Activated T-cell treated with anti-CD3 and anti-CD28 coated beads, Interleukin-2, amount 50 U/mL, for 72 hours (primary cell): ENCODE data around the gene NFASC. TPM values are rescaled to one million over a fixed set of nuclear protein-coding genes. Genes with fewer than 3 reads are reported as not detected.
A peak's percentile ranks its signal among the peaks of the same experiment; 100 is the strongest.

ENCODE experiments used
- ATAC-seq, 2 donors: fragments of 150-1000 bp; cut with Tn5 transposase; replicated peaks in 1 of 2; 2 replicates each; pipeline ENCODE4 v1.10.0; 2021; ENCODE audit warnings: moderate library complexity in 2 of 2, mild to moderate bottlenecking in 1 of 2
- DNase-seq, 2 donors: peaks; one replicate each; pipeline ENCODE4 v3.0.0; 2021 to 2022; ENCODE audit warnings: mixed read lengths in 1 of 2
- H3K27ac Mint-ChIP-seq: one replicate; pipeline ENCODE4 v1.8.0; 2022; ENCODE audit warnings: mild to moderate bottlenecking, moderate library complexity, mixed read lengths
- H3K27me3 Mint-ChIP-seq: one replicate; pipeline ENCODE4 v1.8.0; 2022; ENCODE audit warnings: low read depth, mixed read lengths
- H3K36me3 Mint-ChIP-seq, 2 donors: one replicate each; pipeline ENCODE4 v1.8.0; 2022; ENCODE audit warnings: mixed read lengths in 2 of 2, mild to moderate bottlenecking in 1 of 2; ENCODE audit not compliant: insufficient read depth in 2 of 2
- H3K4me1 Mint-ChIP-seq: one replicate; pipeline ENCODE4 v1.8.0; 2022; ENCODE audit warnings: low read depth, mixed read lengths
- H3K4me3 Mint-ChIP-seq, 2 donors: one replicate each; pipeline ENCODE4 v1.8.0; 2022; ENCODE audit warnings: mild to moderate bottlenecking in 2 of 2, mixed read lengths in 2 of 2, moderate library complexity in 2 of 2
- H3K9me3 Mint-ChIP-seq, 2 donors: one replicate each; pipeline ENCODE4 v1.8.0; 2022; ENCODE audit warnings: mixed read lengths in 2 of 2
- total RNA-seq, 2 donors: library from RNA; stranded (reverse); gene quantifications; one replicate each; pipeline ENCODE4 v1.2.3, GENCODE V29; 2022

The NFASC gene
- total RNA-seq, 2 donors from 2014 or later, result 0.23 to 0.38 TPM

DNA sequence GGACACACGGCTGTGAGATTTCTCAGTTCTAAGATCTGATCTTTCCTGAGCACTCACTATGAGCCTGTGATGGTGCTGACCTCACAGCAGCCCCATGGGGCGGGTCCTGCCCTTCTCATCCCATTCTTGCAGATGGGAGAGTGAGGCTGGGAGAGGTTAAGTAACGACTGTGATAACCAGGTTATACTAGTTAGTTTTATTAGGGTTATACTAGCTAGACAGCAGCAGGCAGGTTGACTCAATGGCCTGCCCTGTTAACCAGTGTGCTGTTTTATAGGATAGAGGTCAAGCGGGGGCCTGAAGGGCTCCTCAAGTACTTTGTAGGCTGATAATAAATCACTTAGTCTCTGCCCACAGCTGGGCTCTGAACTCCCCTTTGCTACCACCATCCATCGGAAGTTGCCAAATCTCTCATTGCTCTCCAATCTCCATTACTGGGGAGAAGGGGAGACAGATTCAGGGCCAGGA lies 177.1 kb downstream of the NFASC start:
- H3K4me3 Mint-ChIP-seq, result no peak overlapping the region
- no peaks in the 10 kb centered on the region for H3K4me1 Mint-ChIP-seq
- H3K27me3 Mint-ChIP-seq, result peaks cover 22% of the 10 kb centered on the region
- no peak overlapping the region for H3K27ac Mint-ChIP-seq
- no peaks in the 10 kb centered on the region for H3K36me3 Mint-ChIP-seq
- ATAC-seq, result no peak
- H3K9me3 Mint-ChIP-seq, result no peaks in the 10 kb centered on the region
- DNase-seq, result no peak

DNA sequence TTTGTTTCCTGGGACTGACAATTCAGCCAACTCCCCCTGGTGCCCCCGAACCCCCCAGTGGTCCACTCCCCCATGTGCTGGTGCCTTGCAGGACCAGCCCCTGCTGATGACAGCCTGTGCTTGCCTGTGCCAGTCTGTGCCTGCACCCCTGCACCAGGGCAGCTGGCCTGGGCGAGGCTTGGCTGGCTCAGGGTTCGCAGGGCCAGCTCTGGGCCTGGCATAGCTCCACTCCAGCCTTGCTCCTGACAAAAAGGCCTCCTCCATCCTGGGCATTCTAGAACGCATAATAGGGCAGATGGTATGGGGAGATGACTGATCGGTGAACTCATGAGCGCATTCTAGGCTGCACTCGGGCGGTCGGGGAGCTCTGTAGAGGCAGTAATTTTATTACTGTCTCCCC lies 177.7 kb downstream of the NFASC start:
- Mint-ChIP-seq H3K4me1 (no peaks in the 10 kb centered on the region), H3K9me3 (no peaks in the 10 kb centered on the region), H3K4me3 (no peak overlapping the region), H3K36me3 (no peaks in the 10 kb centered on the region), H3K27ac (no peak overlapping the region), H3K27me3 (peaks cover 22% of the 10 kb centered on the region)
- ATAC-seq, result no peak
- DNase-seq, result no peak

DNA sequence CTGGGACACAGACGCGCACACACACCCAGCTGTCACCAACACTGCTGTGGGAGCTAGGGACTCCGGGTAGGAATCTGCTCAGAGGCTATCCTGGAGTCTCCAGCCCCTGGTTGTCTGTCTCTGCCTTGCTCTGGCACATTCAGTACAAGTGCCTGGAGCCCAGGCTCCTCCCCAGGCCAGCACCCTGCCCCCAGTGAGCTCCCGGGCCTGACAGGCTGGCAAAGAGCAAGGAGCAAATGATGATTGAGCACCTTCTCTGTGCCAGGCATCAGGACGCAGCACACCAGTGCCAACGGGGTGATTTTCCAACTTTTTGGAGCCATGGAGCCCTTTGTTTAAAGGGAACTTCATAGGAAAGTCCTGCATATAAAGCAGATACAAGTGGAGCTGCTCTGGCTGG lies 178.8 kb downstream of the NFASC start:
- ATAC-seq, result no peak
- no peak for DNase-seq
- no peak overlapping the region for H3K27ac Mint-ChIP-seq
- no peak overlapping the region for H3K4me3 Mint-ChIP-seq
- H3K4me1 Mint-ChIP-seq, result no peaks in the 10 kb centered on the region
- H3K27me3 Mint-ChIP-seq, result peaks cover 14% of the 10 kb centered on the region
- no peaks in the 10 kb centered on the region for H3K9me3 Mint-ChIP-seq
- H3K36me3 Mint-ChIP-seq, result no peaks in the 10 kb centered on the region

DNA sequence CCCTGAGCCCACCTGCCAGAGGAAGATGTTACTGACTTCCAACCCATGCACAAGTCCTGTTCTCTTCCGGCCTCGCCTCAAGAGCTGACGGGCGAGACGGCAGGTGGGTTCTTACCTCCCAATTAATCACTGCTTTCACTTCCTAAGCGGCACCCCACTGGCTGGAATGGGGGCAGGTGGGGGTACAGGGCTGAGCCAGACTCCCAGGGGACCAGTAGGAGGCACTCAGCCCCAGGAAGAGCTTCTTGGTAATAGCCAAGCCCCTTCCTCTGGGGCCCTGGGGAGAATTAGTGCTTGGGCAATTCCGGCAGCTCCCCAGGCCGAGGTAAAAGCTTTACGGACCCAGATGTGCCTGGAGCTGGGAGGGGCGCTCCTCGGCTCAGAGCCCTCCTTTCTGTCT lies 182.0 kb downstream of the NFASC start:
- ATAC-seq (no peak), DNase-seq (no peak)
- no peak overlapping the region for H3K27ac Mint-ChIP-seq
- no peaks in the 10 kb centered on the region for H3K27me3 Mint-ChIP-seq
- H3K4me1 Mint-ChIP-seq, result no peaks in the 10 kb centered on the region
- H3K9me3 Mint-ChIP-seq, result no peaks in the 10 kb centered on the region
- H3K36me3 Mint-ChIP-seq, result no peaks in the 10 kb centered on the region
- H3K4me3 Mint-ChIP-seq, result no peak overlapping the region

DNA sequence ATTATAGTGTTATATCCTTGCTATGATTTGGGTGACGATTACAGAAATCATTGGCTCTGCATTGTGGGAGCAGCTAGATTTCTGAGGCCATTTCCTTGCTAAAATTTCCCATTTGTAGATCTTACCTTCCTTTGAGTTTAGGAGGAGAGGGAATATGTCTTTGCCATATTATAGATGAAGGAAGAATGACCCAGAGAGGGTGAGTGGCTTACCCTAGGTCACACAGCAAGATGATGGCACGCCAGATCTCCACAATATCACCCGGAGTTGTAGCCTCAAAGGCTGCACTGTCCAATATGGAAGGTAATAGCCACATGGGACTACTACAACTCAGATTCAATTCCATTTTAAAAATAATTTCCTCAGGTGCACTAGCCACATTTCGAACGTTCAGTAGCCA lies 182.6 kb downstream of the NFASC start:
- no peak for ATAC-seq
- DNase-seq, result no peak
- Mint-ChIP-seq H3K9me3 (no peaks in the 10 kb centered on the region), H3K4me1 (no peaks in the 10 kb centered on the region), H3K36me3 (no peaks in the 10 kb centered on the region), H3K27ac (no peak overlapping the region), H3K27me3 (no peaks in the 10 kb centered on the region), H3K4me3 (no peak overlapping the region)

DNA sequence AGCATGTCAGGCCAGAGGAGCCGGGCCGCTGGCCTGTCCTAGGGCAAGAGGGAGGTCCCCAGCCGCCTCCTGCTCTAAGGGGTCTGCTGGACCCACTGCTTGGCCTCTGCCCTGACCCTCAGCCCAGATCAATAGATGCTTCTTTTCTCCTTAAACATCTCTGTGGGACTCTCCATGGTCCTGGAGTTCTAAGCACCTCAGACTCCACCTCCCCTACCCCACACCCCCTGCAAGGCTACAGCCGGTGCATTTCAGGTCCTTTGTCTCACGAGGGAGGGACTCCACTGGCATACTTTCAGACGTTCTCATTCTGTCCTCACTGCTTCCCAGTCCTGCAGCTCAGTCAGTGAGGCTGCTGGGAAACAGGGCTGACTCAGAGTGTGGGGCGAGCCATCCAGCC lies 183.4 kb downstream of the NFASC start:
- Mint-ChIP-seq H3K36me3 (no peaks in the 10 kb centered on the region), H3K9me3 (no peaks in the 10 kb centered on the region), H3K27me3 (no peaks in the 10 kb centered on the region), H3K4me3 (no peak overlapping the region), H3K27ac (no peak overlapping the region), H3K4me1 (no peaks in the 10 kb centered on the region)
- DNase-seq (no peak), ATAC-seq (no peak)

DNA sequence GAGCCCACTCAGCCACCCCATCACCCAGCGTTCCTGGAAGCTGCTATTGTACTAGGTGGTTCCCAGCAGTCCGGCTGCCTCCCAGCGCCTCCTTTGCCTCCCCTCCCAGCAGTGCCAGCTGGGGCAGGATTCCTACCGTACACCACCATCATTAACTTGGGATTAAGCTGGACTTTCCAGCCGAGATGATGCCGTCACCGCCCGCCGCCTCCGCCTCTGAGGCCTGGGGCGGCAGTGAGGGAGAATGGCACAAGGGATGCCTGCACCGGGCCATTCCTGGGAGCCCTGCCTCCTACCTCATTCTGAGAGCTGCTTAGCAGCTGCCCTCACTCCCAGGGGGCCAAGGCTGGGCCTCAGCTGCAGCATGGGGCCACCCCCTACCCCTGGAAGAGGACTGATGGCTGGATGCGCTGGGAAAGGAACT lies 185.5 kb downstream of the NFASC start:
- Mint-ChIP-seq H3K27me3 (no peaks in the 10 kb centered on the region), H3K4me1 (no peaks in the 10 kb centered on the region), H3K27ac (no peak overlapping the region), H3K36me3 (no peaks in the 10 kb centered on the region), H3K4me3 (no peak overlapping the region), H3K9me3 (no peaks in the 10 kb centered on the region)
- ATAC-seq, result no peak
- no peak for DNase-seq

DNA sequence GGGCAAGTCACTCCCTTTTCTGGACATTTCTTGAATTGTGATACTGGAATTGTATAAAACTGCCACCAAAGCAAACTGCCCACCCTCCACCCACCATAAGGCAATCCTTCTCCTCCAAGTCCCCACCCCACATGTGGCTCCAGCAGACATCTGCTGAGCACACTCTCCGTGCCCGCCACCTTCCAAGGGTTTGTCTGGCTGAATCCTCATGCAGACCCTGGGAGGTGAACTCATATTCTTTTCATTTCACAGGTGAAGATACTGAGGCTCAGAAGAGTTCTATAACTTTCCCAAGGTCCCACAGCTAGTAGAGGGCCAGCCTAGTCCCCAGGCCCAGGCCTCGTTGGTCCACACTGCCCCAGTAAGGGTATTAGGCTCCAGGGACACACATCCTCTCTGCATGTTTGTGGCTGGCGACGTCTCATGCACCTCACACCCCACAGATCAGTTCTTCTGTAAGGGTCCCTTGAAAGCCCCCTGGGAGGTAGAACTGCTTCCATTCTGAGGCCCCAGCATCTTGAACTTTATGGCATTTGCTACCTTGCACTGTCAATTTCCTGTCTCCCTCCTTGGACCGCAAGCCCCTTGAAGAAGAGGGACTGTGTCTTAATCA lies 186.4 kb downstream of the NFASC start:
- Mint-ChIP-seq H3K4me1 (no peaks in the 10 kb centered on the region), H3K27me3 (no peaks in the 10 kb centered on the region), H3K4me3 (no peak overlapping the region), H3K36me3 (no peaks in the 10 kb centered on the region), H3K9me3 (no peaks in the 10 kb centered on the region), H3K27ac (no peak overlapping the region)
- no peak for DNase-seq
- no peak for ATAC-seq

DNA sequence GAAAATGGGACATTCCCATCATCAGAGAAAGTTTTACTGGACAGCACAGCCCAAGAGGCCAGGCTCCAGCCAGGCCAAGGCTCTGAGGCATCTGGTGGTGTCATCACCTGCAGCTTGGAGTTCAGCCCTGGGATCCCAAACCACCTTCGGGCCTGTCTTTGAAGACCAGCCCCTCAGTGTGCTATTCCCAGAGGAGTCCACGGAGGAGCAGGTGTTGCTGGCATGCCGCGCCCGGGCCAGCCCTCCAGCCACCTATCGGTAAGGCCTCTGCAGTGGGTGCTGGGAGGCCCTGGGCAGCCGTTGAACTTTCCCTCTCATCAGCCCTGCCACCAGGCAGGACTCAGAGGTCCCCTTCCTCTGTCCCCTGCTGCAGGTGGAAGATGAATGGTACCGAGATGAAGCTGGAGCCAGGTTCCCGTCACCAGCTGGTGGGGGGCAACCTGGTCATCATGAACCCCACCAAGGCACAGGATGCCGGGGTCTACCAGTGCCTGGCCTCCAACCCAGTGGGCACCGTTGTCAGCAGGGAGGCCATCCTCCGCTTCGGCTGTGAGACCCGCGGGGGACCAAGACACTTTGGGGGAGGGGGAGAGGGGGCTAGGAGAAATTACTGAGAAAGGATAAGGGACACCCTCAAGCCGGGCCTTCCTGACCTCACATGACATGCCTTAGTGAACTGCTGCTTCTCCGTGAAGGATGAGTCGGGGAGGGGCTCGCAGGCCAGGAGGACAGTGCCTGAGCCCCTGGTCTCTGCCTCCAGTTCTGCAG lies 187.3 kb downstream of the NFASC start:
- no peaks in the 10 kb centered on the region for H3K36me3 Mint-ChIP-seq
- H3K27me3 Mint-ChIP-seq, result no peaks in the 10 kb centered on the region
- ATAC-seq (no peak), DNase-seq (no peak)
- H3K4me3 Mint-ChIP-seq, result no peak overlapping the region
- no peak overlapping the region for H3K27ac Mint-ChIP-seq
- no peaks in the 10 kb centered on the region for H3K9me3 Mint-ChIP-seq
- no peaks in the 10 kb centered on the region for H3K4me1 Mint-ChIP-seq

DNA sequence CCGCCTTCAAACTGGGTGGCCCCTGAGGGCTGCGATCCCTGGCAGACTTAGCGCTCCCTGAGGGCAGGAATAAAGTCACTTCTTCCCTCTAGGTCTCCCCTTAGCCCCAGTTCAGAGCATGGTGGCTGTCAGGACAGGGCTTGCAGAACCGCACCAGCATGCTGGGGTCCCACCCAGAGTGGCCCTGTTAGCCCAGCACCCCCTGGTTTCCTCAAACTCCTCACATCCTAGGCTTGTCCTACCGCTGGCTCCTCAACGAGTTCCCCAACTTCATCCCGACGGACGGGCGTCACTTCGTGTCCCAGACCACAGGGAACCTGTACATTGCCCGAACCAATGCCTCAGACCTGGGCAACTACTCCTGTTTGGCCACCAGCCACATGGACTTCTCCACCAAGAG lies 188.2 kb downstream of the NFASC start:
- H3K9me3 Mint-ChIP-seq, result no peaks in the 10 kb centered on the region
- H3K4me3 Mint-ChIP-seq, result no peak overlapping the region
- H3K27me3 Mint-ChIP-seq, result no peaks in the 10 kb centered on the region
- H3K27ac Mint-ChIP-seq, result no peak overlapping the region
- DNase-seq, result no peak
- no peak for ATAC-seq
- H3K4me1 Mint-ChIP-seq, result no peaks in the 10 kb centered on the region
- no peaks in the 10 kb centered on the region for H3K36me3 Mint-ChIP-seq

DNA sequence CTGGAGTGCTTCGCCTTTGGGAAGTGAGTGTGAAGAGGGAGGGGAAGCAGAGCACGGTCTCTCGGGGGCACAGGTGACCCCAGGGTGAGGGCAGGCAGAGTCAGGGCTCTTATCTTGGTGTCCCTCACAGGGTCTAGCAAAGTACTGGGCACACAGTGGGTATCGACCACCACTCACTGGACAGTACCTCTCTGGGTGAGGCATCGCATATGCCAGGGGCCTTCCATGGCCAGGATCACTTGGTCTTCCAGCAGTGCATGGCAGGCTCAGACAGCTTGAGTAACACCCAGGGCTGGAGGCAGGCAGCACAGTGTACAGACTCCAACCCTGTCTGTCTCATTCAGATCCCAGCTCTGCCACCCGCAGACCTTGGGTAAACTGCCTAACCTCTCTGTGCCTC lies 189.0 kb downstream of the NFASC start:
- ATAC-seq (no peak), DNase-seq (no peak)
- H3K27me3 Mint-ChIP-seq, result no peaks in the 10 kb centered on the region
- no peak overlapping the region for H3K4me3 Mint-ChIP-seq
- H3K36me3 Mint-ChIP-seq, result no peaks in the 10 kb centered on the region
- no peak overlapping the region for H3K27ac Mint-ChIP-seq
- no peaks in the 10 kb centered on the region for H3K4me1 Mint-ChIP-seq
- H3K9me3 Mint-ChIP-seq, result no peaks in the 10 kb centered on the region

DNA sequence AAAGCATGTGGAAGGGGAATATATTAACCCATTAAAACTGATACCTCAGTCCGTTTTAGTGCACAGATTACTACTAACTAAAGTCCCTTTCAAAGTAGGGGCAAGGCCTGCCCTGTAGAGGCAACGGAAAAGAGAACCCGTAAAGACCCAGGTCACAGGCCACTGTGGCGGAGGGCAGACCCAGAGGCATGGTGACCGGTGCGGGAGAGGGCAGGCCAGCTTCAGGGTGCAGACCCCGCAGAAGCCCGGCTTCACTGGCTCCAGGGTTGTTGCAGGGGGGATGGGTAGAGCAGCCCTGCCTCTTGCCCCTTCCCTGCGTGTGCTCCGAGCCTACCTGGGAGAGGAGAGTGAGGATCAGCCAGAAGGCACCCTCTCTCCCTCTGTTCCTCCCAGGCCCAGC lies 190.1 kb downstream of the NFASC start:
- no peaks in the 10 kb centered on the region for H3K9me3 Mint-ChIP-seq
- H3K36me3 Mint-ChIP-seq, result no peaks in the 10 kb centered on the region
- H3K27ac Mint-ChIP-seq, result no peak overlapping the region
- no peak overlapping the region for H3K4me3 Mint-ChIP-seq
- no peaks in the 10 kb centered on the region for H3K4me1 Mint-ChIP-seq
- DNase-seq, result no peak
- ATAC-seq, result no peak
- no peaks in the 10 kb centered on the region for H3K27me3 Mint-ChIP-seq

DNA sequence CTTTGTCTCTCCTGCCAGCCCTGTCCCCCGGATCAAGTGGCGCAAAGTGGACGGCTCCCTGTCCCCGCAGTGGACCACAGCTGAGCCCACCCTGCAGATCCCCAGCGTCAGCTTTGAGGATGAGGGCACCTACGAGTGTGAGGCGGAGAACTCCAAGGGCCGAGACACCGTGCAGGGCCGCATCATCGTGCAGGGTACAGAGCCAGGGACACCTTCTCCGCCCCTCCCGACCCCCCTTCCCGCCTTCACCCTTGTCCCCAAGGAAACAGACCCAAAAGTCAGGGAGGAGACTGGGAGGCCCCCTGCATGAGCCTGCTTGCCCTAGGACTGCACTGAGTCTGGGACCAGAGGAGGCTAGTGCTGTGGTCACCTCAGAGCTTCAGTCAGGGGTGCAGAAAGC lies 190.6 kb downstream of the NFASC start:
- ATAC-seq (peak in 1 of 2 donors; percentile 28), DNase-seq (no peak)
- Mint-ChIP-seq H3K27me3 (no peaks in the 10 kb centered on the region), H3K4me3 (no peak overlapping the region), H3K4me1 (no peaks in the 10 kb centered on the region), H3K36me3 (no peaks in the 10 kb centered on the region), H3K9me3 (no peaks in the 10 kb centered on the region), H3K27ac (no peak overlapping the region)

DNA sequence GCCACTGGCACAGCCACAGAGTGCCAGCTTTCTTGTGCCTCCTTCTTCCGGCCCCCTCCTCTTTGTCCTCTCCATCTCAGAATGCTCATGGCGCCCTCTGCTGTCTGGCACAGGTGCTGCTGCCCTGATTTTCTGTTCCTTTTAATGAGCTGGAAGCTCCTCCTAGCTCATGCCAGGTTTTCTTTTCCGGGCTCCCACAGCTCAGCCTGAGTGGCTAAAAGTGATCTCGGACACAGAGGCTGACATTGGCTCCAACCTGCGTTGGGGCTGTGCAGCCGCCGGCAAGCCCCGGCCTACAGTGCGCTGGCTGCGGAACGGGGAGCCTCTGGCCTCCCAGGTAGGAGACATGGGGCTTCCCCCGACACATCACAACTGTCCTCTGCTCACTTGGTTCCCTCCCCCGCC lies 191.0 kb downstream of the NFASC start:
- Mint-ChIP-seq H3K36me3 (no peaks in the 10 kb centered on the region), H3K9me3 (no peaks in the 10 kb centered on the region), H3K4me3 (no peak overlapping the region), H3K4me1 (no peaks in the 10 kb centered on the region), H3K27me3 (no peaks in the 10 kb centered on the region), H3K27ac (no peak overlapping the region)
- peak; percentile 54 to 56 for ATAC-seq
- peak; percentile 76 to 78 for DNase-seq
